ENCODE data around the gene LTBP1. TPM values are rescaled to one million over a fixed set of nuclear protein-coding genes. Genes with fewer than 3 reads are reported as not detected.

Gene LTBP1
- polyA plus RNA-seq, 2 of the 4 experiments (the other 2 are of a cell fraction) = 23.8 to 30.4 TPM

DNA sequence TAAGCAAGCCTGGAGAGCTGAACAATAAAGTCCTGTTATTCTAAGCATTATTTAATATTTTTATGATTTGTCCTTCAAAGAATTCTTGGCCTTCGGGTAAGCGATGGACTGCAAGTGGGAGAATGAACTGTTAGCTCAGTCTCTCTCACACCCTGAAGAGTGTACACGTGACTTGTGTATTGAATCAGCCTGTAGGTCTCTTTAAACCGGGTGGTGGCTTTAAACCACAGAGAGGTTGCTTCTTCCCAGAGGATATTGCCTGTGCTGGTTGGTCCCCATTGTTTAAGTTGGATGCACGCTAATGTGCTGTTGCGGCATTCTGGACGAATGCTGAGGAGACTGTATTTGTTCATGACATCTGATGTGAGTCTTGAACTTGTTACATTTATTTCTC, 183.3 kb downstream of the LTBP1 start:
- no peak overlapping the region for H3K27ac ChIP-seq
- 85% methylated on average over 7 of the region's 7 CpGs for WGBS (ENCODE audit: missing lambda C conversion rate)
- peaks cover 49% of the 10 kb centered on the region for H3K4me1 ChIP-seq
- DNase-seq (ENCODE audit: low read depth in 1 of 2, low spot score in 1 of 2) = no peak
- H3K4me2 ChIP-seq = no peak overlapping the region
- TF ChIP-seq ESRRA (IDR thresholded peaks at IDR 0.05; ENCODE audit: borderline replicate concordance, low read length) (no peak), KDM5A (IDR thresholded peaks at IDR 0.05) (no peak), PBX3 (IDR thresholded peaks at IDR 0.05) (no peak), RNF2 (IDR thresholded peaks at IDR 0.05; ENCODE audit: borderline replicate concordance, low read depth) (no peak), ZNF302 (CRISPR knock-in tag; IDR thresholded peaks at IDR 0.05) (no peak), POLR2AphosphoS2 (conservative IDR thresholded peaks at IDR 0.05; ENCODE audit: low read length) (no peak), EHF (CRISPR knock-in tag; IDR thresholded peaks at IDR 0.05) (no peak), HES2 (IDR thresholded peaks at IDR 0.05) (no peak), HEYL (CRISPR knock-in tag; IDR thresholded peaks at IDR 0.05) (no peak), JUNB (IDR thresholded peaks at IDR 0.05) (no peak), CHD4 (IDR thresholded peaks at IDR 0.05; ENCODE audit: borderline replicate concordance) (no peak), ZC3H11A (IDR thresholded peaks at IDR 0.05) (no peak), HOXA7 (CRISPR knock-in tag; IDR thresholded peaks at IDR 0.05) (no peak)
- TF ChIP-seq, protein P1, sequence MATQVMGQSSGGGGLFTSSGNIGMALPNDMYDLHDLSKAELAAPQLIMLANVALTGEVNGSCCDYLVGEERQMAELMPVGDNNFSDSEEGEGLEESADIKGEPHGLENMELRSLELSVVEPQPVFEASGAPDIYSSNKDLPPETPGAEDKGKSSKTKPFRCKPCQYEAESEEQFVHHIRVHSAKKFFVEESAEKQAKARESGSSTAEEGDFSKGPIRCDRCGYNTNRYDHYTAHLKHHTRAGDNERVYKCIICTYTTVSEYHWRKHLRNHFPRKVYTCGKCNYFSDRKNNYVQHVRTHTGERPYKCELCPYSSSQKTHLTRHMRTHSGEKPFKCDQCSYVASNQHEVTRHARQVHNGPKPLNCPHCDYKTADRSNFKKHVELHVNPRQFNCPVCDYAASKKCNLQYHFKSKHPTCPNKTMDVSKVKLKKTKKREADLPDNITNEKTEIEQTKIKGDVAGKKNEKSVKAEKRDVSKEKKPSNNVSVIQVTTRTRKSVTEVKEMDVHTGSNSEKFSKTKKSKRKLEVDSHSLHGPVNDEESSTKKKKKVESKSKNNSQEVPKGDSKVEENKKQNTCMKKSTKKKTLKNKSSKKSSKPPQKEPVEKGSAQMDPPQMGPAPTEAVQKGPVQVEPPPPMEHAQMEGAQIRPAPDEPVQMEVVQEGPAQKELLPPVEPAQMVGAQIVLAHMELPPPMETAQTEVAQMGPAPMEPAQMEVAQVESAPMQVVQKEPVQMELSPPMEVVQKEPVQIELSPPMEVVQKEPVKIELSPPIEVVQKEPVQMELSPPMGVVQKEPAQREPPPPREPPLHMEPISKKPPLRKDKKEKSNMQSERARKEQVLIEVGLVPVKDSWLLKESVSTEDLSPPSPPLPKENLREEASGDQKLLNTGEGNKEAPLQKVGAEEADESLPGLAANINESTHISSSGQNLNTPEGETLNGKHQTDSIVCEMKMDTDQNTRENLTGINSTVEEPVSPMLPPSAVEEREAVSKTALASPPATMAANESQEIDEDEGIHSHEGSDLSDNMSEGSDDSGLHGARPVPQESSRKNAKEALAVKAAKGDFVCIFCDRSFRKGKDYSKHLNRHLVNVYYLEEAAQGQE (IDR thresholded peaks at IDR 0.05) = no peak
- TF ChIP-seq, protein P2, sequence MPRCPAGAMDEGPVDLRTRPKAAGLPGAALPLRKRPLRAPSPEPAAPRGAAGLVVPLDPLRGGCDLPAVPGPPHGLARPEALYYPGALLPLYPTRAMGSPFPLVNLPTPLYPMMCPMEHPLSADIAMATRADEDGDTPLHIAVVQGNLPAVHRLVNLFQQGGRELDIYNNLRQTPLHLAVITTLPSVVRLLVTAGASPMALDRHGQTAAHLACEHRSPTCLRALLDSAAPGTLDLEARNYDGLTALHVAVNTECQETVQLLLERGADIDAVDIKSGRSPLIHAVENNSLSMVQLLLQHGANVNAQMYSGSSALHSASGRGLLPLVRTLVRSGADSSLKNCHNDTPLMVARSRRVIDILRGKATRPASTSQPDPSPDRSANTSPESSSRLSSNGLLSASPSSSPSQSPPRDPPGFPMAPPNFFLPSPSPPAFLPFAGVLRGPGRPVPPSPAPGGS (IDR thresholded peaks at IDR 0.05) = no peak
- TF ChIP-seq, protein P3, sequence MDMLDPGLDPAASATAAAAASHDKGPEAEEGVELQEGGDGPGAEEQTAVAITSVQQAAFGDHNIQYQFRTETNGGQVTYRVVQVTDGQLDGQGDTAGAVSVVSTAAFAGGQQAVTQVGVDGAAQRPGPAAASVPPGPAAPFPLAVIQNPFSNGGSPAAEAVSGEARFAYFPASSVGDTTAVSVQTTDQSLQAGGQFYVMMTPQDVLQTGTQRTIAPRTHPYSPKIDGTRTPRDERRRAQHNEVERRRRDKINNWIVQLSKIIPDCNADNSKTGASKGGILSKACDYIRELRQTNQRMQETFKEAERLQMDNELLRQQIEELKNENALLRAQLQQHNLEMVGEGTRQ (IDR thresholded peaks at IDR 0.05) = no peak
- TF ChIP-seq, protein P4, sequence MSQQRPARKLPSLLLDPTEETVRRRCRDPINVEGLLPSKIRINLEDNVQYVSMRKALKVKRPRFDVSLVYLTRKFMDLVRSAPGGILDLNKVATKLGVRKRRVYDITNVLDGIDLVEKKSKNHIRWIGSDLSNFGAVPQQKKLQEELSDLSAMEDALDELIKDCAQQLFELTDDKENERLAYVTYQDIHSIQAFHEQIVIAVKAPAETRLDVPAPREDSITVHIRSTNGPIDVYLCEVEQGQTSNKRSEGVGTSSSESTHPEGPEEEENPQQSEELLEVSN (IDR thresholded peaks at IDR 0.05; ENCODE audit: borderline replicate concordance, low read depth) = no peak
- CTCF ChIA-PET = interaction anchor here (5.0 kb wide), 1 partner anchor 8 kb away, joined by 21 read pairs; no protein-coding TSS in a partner anchor
- no peaks in the 10 kb centered on the region for H3K9me3 ChIP-seq
- H3K4me3 ChIP-seq = no peak overlapping the region
- POLR2A ChIA-PET = no interaction called here
- no peak for FAIRE-seq
- no peak for ATAC-seq

DNA sequence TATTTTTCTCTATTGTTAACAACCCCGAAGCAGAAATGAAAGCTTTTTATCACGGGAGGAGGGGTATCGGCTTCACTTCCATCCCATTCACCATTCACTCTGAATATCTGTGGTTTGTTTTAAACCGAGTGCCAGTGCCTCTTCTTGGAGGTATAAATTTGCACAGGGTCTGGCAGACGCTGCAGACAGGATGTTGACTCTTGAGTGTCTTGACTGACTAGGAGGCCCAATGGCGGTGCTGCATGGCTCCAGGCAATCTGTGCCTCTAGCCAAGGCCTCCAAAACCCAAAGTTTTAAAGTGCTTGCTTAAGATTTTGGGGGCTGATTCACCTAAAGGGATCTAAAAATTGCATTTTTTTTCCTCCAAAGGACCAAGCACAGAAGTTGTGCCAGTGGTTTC, 183.8 kb downstream of the LTBP1 start:
- CTCF ChIA-PET = interaction anchor here (5.0 kb wide), 1 partner anchor 8 kb away, joined by 21 read pairs; no protein-coding TSS in a partner anchor
- TF ChIP-seq HDAC2 (IDR thresholded peaks at IDR 0.05) (no peak), JUNB (IDR thresholded peaks at IDR 0.05) (no peak), HOXB13 (CRISPR knock-in tag; IDR thresholded peaks at IDR 0.05; ENCODE audit: low read depth) (no peak), EP300 (IDR thresholded peaks at IDR 0.05) (no peak), RFX5 (IDR thresholded peaks at IDR 0.05) (no peak), RNF2 (IDR thresholded peaks at IDR 0.05; ENCODE audit: borderline replicate concordance, low read depth) (no peak), CEBPB (IDR thresholded peaks at IDR 0.05) (no peak), PBX3 (IDR thresholded peaks at IDR 0.05) (no peak), MAZ (IDR thresholded peaks at IDR 0.05; ENCODE audit: borderline replicate concordance, low read depth, low read length) (no peak), KDM1A (IDR thresholded peaks at IDR 0.05; ENCODE audit: low read depth) (no peak)

More for the DNA sequence above, 183.8 kb downstream of the LTBP1 start:
- H3K4me2 ChIP-seq = peak overlapping the region; percentile 14
- FAIRE-seq (no peak), DNase-seq (ENCODE audit: low read depth in 1 of 2, low spot score in 1 of 2) (no peak), ATAC-seq (no peak)
- 62% methylated on average over 6 of the region's 6 CpGs for WGBS (ENCODE audit: missing lambda C conversion rate)
- peak overlapping the region in 1 of 2 experiments; percentile 31; a peak in 3 of 6 replicates for H3K27ac ChIP-seq
- H3K4me1 ChIP-seq = peaks cover 50% of the 10 kb centered on the region
- H3K9me3 ChIP-seq = no peaks in the 10 kb centered on the region
- no peak overlapping the region for H3K4me3 ChIP-seq
- POLR2A ChIA-PET = no interaction called here
